OCI-LY3 (cell line): ENCODE measurements around the gene GLYATL3.

Source experiments
- H2AFZ ChIP-seq: fragments of 200-600, 300-600 bp; shearing (Covaris generic); 2 replicates; pipeline ENCODE4 v1.6.0; 2014; ENCODE audit warnings: antibody characterized with exemption, low read depth, low read length
- H3K27ac ChIP-seq: fragments of 200-600, 300-600 bp; sonication (generic); 2 replicates; pipeline ENCODE4 v1.5.1; 2014; ENCODE audit warnings: mild to moderate bottlenecking, low read length, moderate library complexity, mixed read lengths
- H3K27me3 ChIP-seq: fragments of 200-600, 300-600 bp; sonication (generic); 2 replicates; pipeline ENCODE4 v1.6.1; 2014; ENCODE audit warnings: low read depth, low read length, mixed read lengths
- H3K36me3 ChIP-seq: fragments of 200-600, 300-600 bp; sonication (generic); replicated peaks from 2 replicates; pipeline ENCODE3; 2014; ENCODE audit warnings: low read depth, low read length, mixed read lengths
- H3K4me1 ChIP-seq: fragments of 300-600, 200-600 bp; sonication (generic); 2 replicates; pipeline ENCODE4 v1.6.1; 2014; ENCODE audit warnings: low read length, mixed read lengths
- H3K4me2 ChIP-seq: fragments of 200-600, 300-600 bp; sonication (generic); 2 replicates; pipeline ENCODE4 v1.6.1; 2014; ENCODE audit warnings: low read length, mixed read lengths
- H3K4me3 ChIP-seq: fragments of 300-600, 200-600 bp; sonication (generic); 2 replicates; pipeline ENCODE4 v1.5.1; 2014; ENCODE audit warnings: antibody characterized with exemption, mild to moderate bottlenecking, low read length, moderate library complexity
- H3K79me2 ChIP-seq: fragments of 300-600, 200-600 bp; shearing (Covaris generic); 2 replicates; pipeline ENCODE4 v1.6.1; 2014; ENCODE audit warnings: mild to moderate bottlenecking, low read length, mixed read lengths
- H3K9ac ChIP-seq: fragments of 300-600, 200-600 bp; shearing (Covaris generic); 2 replicates; pipeline ENCODE4 v1.6.0; 2014; ENCODE audit warnings: mild to moderate bottlenecking, low read length, moderate library complexity
- H3K9me3 ChIP-seq: fragments of 200-600, 300-600 bp; shearing (Covaris generic); 2 replicates; pipeline ENCODE4 v1.6.1; 2014; ENCODE audit warnings: low read length, mixed read lengths; ENCODE audit not compliant: insufficient read depth
- H4K20me1 ChIP-seq: fragments of 200-600, 300-600 bp; sonication (generic); 2 replicates; pipeline ENCODE4 v1.6.1; 2016; ENCODE audit warnings: low read length, mixed read lengths; ENCODE audit not compliant: insufficient read depth
- EZH2phosphoT487 ChIP-seq: fragments of 200-600 bp; shearing (Covaris generic); IDR thresholded peaks from 2 replicates; pipeline ENCODE4 v1.6.1; 2018; ENCODE audit warnings: antibody characterized with exemption, mixed run types, low read depth
- TF ChIP-seq, protein P1 (sequence below): fragments of 200-600, 300-600 bp; sonication (generic); IDR thresholded peaks from 2 replicates; pipeline ENCODE4 v1.5.1; 2014; ENCODE audit warnings: antibody characterized with exemption, low read length, low read depth

GLYATL3 gene

DNA sequence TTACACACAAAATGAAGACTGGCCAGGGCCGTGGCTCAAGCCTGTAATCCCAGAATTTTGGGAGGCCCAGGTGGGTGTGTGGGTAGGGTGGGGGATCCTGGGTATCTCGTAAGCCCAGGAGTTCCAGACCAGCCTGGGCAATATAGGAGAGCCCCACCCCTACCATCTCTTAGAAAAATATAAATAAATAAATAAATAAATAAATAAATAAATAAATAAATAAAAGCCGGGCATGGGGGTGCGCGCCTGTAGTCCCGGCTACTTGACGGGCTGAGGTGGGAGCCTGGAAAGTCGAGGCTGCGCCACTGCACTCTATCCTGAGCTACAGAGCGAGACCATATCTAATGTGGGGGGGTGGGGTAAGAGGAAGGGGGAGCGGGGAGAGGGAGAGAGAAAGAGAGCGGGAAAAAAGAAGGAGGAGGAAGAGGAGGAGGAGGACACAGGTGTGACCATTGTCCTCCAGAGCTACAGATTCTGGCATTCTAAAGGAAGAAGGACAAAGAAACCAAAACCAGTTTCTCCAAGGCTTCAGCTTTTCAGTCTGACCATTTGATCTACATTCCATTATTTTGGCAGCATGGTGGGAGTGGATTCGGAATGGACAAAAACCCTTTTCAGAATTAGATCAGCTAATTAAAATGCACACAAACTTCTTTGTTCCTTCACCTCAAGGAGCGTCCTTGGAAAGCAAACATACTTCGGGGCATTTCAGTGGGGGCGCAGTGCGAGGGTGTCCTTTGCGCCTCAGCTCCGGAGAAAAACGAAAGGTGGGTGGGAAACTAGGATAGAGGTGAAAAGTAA lies 50.2 kb downstream of the GLYATL3 start:
- Histone ChIP-seq H3K36me3 (no peaks in the 10 kb centered on the region), H2AFZ (no peak overlapping the region), H3K9me3 (no peaks in the 10 kb centered on the region), H3K27me3 (no peaks in the 10 kb centered on the region), H3K27ac (no peak overlapping the region), H3K79me2 (no peaks in the 10 kb centered on the region), H3K4me2 (no peak overlapping the region), H3K4me3 (no peak overlapping the region), H3K4me1 (peaks cover 5% of the 10 kb centered on the region; the same call in 1 of the 2 replicates), H3K9ac (no peak overlapping the region), H4K20me1 (no peaks in the 10 kb centered on the region)
- TF ChIP-seq, protein P1, sequence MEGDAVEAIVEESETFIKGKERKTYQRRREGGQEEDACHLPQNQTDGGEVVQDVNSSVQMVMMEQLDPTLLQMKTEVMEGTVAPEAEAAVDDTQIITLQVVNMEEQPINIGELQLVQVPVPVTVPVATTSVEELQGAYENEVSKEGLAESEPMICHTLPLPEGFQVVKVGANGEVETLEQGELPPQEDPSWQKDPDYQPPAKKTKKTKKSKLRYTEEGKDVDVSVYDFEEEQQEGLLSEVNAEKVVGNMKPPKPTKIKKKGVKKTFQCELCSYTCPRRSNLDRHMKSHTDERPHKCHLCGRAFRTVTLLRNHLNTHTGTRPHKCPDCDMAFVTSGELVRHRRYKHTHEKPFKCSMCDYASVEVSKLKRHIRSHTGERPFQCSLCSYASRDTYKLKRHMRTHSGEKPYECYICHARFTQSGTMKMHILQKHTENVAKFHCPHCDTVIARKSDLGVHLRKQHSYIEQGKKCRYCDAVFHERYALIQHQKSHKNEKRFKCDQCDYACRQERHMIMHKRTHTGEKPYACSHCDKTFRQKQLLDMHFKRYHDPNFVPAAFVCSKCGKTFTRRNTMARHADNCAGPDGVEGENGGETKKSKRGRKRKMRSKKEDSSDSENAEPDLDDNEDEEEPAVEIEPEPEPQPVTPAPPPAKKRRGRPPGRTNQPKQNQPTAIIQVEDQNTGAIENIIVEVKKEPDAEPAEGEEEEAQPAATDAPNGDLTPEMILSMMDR: no peak
- TF ChIP-seq EZH2phosphoT487: no peak

DNA sequence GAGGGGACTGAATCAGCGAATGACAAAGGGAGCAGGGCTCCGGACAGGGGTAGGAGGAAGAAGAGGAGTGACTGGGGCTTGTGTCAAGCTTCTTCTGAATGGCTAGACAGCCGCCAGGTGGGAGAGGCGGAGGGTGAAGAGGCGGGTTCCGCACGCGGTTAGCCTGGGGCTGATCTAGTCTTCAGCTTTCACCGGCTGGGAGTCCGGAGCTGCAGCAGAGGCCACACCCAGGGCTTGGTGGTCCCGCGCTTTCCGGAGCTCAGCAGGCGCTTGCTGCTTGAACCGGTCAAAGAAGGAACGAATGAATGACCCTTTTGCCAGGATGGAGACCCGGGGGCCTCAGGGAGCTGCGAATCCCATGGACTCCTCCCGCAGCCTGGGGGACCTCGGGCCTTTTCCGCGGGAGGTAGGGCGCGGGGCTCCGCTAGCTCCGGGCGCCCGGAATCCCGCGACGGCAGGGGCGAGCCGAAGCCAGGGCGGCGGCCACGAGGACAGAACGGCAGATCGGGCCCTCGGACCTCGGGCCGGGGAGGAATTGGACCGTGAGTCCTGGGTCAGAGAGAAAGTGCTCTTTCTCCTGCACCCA lies 50.9 kb downstream of the GLYATL3 start, which contains the start of gene C6orf141:
Gene C6orf141, plus strand, starts transcription at position 177 of the 586 bp plus-strand sequence. Its CDS starts 125 bp downstream, at position 302.
- Histone ChIP-seq H3K4me2 (no peak within 1 kb of the TSS), H3K27ac (no peak within 1 kb of the TSS)

DNA sequence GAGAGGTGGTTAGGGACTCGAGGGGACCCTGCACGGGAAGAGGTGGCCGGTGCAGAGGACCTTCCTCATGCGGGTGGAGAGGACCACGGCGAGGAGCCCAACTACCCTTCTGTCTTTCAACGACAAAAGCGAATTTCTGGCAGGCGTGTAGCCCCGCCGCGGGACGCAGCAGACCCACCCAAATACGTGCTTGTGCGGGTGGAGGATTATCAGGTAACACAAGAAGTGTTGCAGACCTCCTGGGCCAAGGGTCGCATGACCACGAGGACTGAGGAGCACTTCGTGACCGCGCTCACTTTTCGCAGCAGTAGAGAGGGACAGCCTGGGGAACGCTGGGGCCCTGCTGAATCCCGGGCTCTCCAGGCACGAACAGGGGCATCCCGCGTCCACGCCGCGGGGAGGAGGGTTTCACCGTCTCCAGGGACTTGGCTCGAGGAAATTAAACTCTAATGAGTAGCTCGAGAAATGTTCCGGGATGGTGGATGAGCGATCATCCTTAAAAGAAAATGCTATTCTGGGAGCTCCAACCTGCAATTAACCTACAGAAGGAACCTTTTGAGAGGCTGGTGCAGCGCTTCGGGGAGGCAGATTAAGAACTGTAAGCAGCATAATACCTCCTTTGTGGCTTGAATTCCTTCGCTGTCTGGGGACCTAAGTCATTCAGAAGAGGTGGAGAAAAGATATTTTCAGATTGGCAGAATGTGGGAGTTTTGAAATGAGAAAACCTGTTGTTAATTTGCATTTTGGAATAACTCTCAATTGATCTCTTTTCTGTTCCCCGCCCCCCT lies 51.5 kb downstream of the GLYATL3 start:
- Histone ChIP-seq H3K4me1 (peaks cover 5% of the 10 kb centered on the region; the same call in 1 of the 2 replicates), H3K4me3 (no peak overlapping the region), H3K79me2 (no peaks in the 10 kb centered on the region), H3K27ac (no peak overlapping the region), H4K20me1 (no peaks in the 10 kb centered on the region), H3K9ac (no peak overlapping the region), H3K36me3 (no peaks in the 10 kb centered on the region), H3K9me3 (no peaks in the 10 kb centered on the region), H3K27me3 (no peaks in the 10 kb centered on the region), H2AFZ (no peak overlapping the region), H3K4me2 (no peak overlapping the region)
- TF ChIP-seq, protein P1: no peak
- no peak for TF ChIP-seq EZH2phosphoT487

More for the DNA sequence above, 50.9 kb downstream of the GLYATL3 start, which contains the start of gene C6orf141:
- TF ChIP-seq, protein P1: no peak
- TF ChIP-seq EZH2phosphoT487: no peak
- H3K9me3 ChIP-seq: no peaks in the 10 kb centered on the region
- no peaks in the 10 kb centered on the region for H3K27me3 ChIP-seq
- H2AFZ ChIP-seq: no peak within 1 kb of the TSS
- H3K4me1 ChIP-seq: peaks cover 5% of the 10 kb centered on the region; the same call in 1 of the 2 replicates
- no peaks in the 10 kb centered on the region for H4K20me1 ChIP-seq
- no peak within 1 kb of the TSS for H3K4me3 ChIP-seq
- no peak within 1 kb of the TSS for H3K9ac ChIP-seq
- no peaks in the 10 kb centered on the region for H3K36me3 ChIP-seq
- no peaks in the 10 kb centered on the region for H3K79me2 ChIP-seq

DNA sequence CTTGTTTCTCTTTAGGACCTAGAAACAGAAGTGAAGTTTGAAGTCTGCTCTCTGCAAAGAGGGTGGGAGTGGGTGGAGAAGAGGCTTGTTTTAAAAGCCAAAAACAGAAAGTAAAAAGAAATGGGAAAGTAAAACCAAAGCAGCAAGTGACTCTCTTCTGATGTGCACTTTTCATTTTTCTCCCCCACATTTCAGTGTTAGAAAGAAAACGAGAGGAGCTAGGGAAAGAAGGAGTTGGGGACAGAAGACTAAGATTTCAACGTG lies 52.1 kb downstream of the GLYATL3 start:
- no peak overlapping the region for H3K4me3 ChIP-seq
- no peaks in the 10 kb centered on the region for H3K27me3 ChIP-seq
- no peak overlapping the region for H3K4me2 ChIP-seq
- no peak overlapping the region for H2AFZ ChIP-seq
- no peak overlapping the region for H3K27ac ChIP-seq
- H4K20me1 ChIP-seq: no peaks in the 10 kb centered on the region
- no peaks in the 10 kb centered on the region for H3K79me2 ChIP-seq
- peaks cover 5% of the 10 kb centered on the region; the same call in 1 of the 2 replicates for H3K4me1 ChIP-seq
- H3K9me3 ChIP-seq: no peaks in the 10 kb centered on the region
- H3K9ac ChIP-seq: no peak overlapping the region
- no peaks in the 10 kb centered on the region for H3K36me3 ChIP-seq
- TF ChIP-seq, protein P1: no peak
- TF ChIP-seq EZH2phosphoT487: no peak
